ENCODE results near the gene ABCA3. TPM values are rescaled to one million over a fixed set of nuclear protein-coding genes. Genes with fewer than 3 reads are reported as not detected.

Gene ABCA3
- total and polyA plus RNA-seq, 2 of the 8 experiments (the other 6 are each of a cell fraction or from before 2014, with no cell fraction given): 5.7 to 7.9 TPM

GRCh38 chr16:2229091-2229490 lies 111.4 kb downstream of the ABCA3 start:
- Histone ChIP-seq H2BK120ac (replicated peaks; ENCODE audit: low read depth, low read length) (no peak overlapping the region), H3K9me3 (ENCODE audit: insufficient read depth in 2 of 2, low read depth in 1 of 2, low read length in 1 of 2) (no peaks in the 10 kb centered on the region), H3K79me1 (ENCODE audit: low read depth, low read length) (peaks cover 3% of the 10 kb centered on the region; the same call in 1 of the 2 replicates), H3K27ac (ENCODE audit: low read depth, low read length) (no peak overlapping the region), H2BK12ac (ENCODE audit: low read depth, low read length) (no peak overlapping the region), H4K8ac (ENCODE audit: extremely low read depth, insufficient read depth, low read length) (no peak overlapping the region), H2BK5ac (ENCODE audit: low read depth, low read length) (no peak overlapping the region), H3K4me3 (ENCODE audit: extremely low read depth in 1 of 4, insufficient read depth in 2 of 4, low read depth in 3 of 4, low read length in 4 of 4) (no peak overlapping the region), H3K14ac (ENCODE audit: insufficient read length) (no peak overlapping the region), H3K36me3 (ENCODE audit: control insufficient read depth in 2 of 4, insufficient read depth in 4 of 4, low read length in 3 of 4) (peaks cover 0 to 40% (median 4%) of the 10 kb centered on the region in 4 experiments; a peak in 5 of 8 replicates), H2BK20ac (ENCODE audit: low read length) (no peak overlapping the region), H3K23me2 (ENCODE audit: low read depth, low read length) (no peaks in the 10 kb centered on the region), H3K27me3 (replicated peaks in 1 of 4; ENCODE audit: control insufficient read depth in 3 of 4, extremely low read depth in 1 of 4, insufficient read depth in 3 of 4, low read length in 3 of 4) (no peaks in the 10 kb centered on the region), H2AK5ac (ENCODE audit: low read depth, low read length) (no peak overlapping the region), H2BK15ac (ENCODE audit: low read length) (no peak overlapping the region), H4K20me1 (replicated peaks in 1 of 2; ENCODE audit: control insufficient read depth in 1 of 2, insufficient read depth in 2 of 2, low read length in 2 of 2) (peaks cover 9 to 15% of the 10 kb centered on the region in 2 experiments), H3K23ac (ENCODE audit: insufficient read length) (no peak overlapping the region), H3K79me2 (ENCODE audit: control insufficient read depth in 1 of 2, insufficient read depth in 2 of 2, low read length in 2 of 2) (peaks cover 3 to 26% of the 10 kb centered on the region in 2 experiments; a peak in 2 of 4 replicates), H3K9ac (replicated peaks in 1 of 4; ENCODE audit: extremely low read depth in 1 of 4, low read depth in 3 of 4, low read length in 3 of 4) (no peak overlapping the region), H2AFZ (ENCODE audit: low read length) (no peak overlapping the region), H4K5ac (ENCODE audit: insufficient read length, low read depth, low read length) (no peak overlapping the region), H3K4me2 (ENCODE audit: insufficient read depth in 1 of 2, low read depth in 2 of 2, low read length in 2 of 2) (no peak overlapping the region), H3K18ac (ENCODE audit: extremely low read depth, low read length) (no peak overlapping the region), H3K56ac (replicated peaks; ENCODE audit: insufficient read length, low read depth, low read length) (no peak overlapping the region), H4K91ac (replicated peaks; ENCODE audit: insufficient read length, low read length) (no peak overlapping the region), H3K4ac (replicated peaks; ENCODE audit: insufficient read length, low read depth, low read length) (no peak overlapping the region), H3K4me1 (replicated peaks in 1 of 4; ENCODE audit: control insufficient read depth in 3 of 4, insufficient read depth in 4 of 4, low read length in 3 of 4) (no peaks in the 10 kb centered on the region)
- DNase-seq (ENCODE audit: low read depth in 1 of 2, low spot score in 2 of 2): no peak
- POLR2A ChIA-PET (ENCODE audit: partially characterized antibody): interaction anchor here (1.2 to 6.7 kb wide), 5 partner anchors 10 to 79 kb away, joined by 3 to 37 read pairs (median 3); partner anchors contain the start of genes BRICD5, ECI1 and TRAF7
- no peak for TF ChIP-seq POLR2AphosphoS5 (IDR thresholded peaks at IDR 0.05; ENCODE audit: low read depth, low read length)
- no peak for TF ChIP-seq EP300 (IDR thresholded peaks at IDR 0.05; ENCODE audit: borderline replicate concordance in 1 of 2, low read depth in 2 of 2, low read length in 2 of 2)
- TF ChIP-seq EZH2 (IDR thresholded peaks at IDR 0.05; ENCODE audit: low read depth, low read length, severe bottlenecking): no peak
- no peak for TF ChIP-seq RBBP5 (IDR thresholded peaks at IDR 0.05; ENCODE audit: borderline replicate concordance, low read depth, low read length)
- no peak for TF ChIP-seq TAF1 (IDR thresholded peaks at IDR 0.05; ENCODE audit: low read depth, low read length)
- FAIRE-seq: no peak
- CTCF ChIA-PET (ENCODE audit: partially characterized antibody): no interaction called here
- WGBS, 2 experiments (ENCODE audit: extremely low coverage in 1 of 2, insufficient coverage in 1 of 2, insufficient read length in 1 of 2, insufficient replicate concordance in 2 of 2, low coverage in 1 of 2, low lambda C conversion rate in 2 of 2, missing lambda C conversion rate in 1 of 2): 94% methylated on average over 10 of the region's 12 CpGs; no CpG with 5 or more reads in 1 of the 2 experiments

Data from H1 (cell line).